Endothelial cell of hepatic sinusoid (primary cell): ENCODE results near the gene USP6.
"Not testable (repeated sequence)": the region's sequence is repeated elsewhere in the genome, so short reads cannot be mapped to it uniquely, and the experiment has no call there.

Experiments
- in situ Hi-C: cut with HindIII; loops from 2 replicates; pipeline ENCODE4 v1.10.0; 2017; ENCODE audit warnings: low sequenced_read_pairs

Gene USP6

DNA sequence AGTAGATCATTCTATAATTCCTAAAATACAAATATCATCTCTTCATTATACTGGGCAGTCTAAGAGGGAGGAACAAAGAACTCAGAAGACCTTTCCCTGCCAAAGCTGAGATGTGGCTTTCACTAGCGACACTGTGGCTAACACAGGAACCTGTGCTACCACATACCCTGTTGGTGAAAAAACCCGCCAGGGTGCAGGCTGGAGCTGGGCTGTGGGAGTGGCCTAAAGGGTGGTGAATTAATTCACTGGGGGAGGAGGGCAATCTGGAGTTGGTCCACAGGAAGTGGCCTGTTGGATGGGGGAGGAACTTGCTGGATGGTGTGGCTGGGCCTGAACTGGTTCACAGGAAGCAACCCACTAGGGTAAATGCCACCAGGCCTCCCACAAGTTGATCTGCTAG, 68.5 kb downstream of the USP6 start:
- in situ Hi-C loops: no loop called here

GRCh38 chr17:5191541-5192417, 75.9 kb downstream of the USP6 start, which contains the start of gene ZNF594:
Gene ZNF594 (minus strand): TSS chr17:5191868. CDS start chr17:5184256, 7,612 bp downstream.
- in situ Hi-C loops: no loop called here

GRCh38 chr17:5194346-5194745, 78.5 kb downstream of the USP6 start:
- in situ Hi-C loops: no loop called here

DNA sequence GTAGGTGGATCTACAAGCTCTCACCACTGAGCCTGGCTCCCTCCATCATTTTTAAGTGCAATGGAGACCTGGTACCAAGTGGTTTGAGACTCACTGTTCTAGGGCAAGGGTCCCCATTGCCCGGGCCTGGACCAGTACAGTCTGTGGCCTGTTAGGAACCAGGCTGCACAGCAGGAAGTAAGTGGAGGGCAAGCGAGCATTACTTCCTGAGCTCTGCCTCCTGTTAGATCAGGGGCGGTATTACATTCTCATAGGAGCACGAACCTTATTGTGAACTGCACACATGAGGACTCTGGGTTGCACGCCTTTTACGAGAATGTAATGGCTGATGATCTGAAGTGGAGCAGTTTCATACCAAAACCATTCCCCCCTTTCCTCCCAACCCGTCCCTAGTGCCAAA, 82.6 kb downstream of the USP6 start:
- in situ Hi-C loops: no loop called here

DNA sequence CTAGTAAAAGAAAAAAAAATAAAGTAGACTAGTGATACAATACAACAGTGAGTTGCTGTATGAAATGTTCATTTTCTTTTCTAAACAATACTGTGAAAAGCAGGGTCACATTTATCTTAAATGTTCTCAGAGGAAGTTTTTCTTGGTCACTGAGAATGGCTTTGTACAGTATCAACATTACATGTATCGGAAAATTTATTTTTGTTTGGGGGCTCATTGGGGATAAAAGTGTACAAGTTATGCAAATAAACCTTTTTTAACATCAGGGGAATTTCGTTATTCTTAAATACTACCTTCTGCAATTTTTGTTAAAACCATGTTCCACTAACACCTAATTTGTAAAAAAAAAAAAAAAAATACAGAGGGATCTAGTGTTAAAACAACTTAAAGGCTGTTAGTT, 84.5 kb downstream of the USP6 start:
- in situ Hi-C loops: no loop called here

DNA sequence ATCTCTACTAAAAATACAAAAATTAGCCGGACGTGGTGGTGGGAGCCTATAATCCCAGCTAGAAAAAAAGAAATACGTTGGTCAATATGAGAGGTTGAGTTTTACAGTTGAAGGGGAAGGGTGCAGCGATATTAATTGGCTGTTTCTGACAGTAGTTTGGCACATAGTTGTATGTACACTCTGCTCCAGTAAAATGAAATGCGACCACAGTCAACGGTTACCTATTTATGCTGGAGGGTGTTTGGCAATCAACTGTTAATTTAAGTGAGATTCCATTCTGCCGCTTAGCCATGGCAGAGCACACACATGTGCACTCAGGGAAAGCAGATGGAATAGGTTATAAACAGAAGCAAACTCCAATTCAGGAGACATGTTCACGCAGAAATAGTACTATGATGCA, 85.2 kb downstream of the USP6 start:
- in situ Hi-C loops: no loop called here

DNA sequence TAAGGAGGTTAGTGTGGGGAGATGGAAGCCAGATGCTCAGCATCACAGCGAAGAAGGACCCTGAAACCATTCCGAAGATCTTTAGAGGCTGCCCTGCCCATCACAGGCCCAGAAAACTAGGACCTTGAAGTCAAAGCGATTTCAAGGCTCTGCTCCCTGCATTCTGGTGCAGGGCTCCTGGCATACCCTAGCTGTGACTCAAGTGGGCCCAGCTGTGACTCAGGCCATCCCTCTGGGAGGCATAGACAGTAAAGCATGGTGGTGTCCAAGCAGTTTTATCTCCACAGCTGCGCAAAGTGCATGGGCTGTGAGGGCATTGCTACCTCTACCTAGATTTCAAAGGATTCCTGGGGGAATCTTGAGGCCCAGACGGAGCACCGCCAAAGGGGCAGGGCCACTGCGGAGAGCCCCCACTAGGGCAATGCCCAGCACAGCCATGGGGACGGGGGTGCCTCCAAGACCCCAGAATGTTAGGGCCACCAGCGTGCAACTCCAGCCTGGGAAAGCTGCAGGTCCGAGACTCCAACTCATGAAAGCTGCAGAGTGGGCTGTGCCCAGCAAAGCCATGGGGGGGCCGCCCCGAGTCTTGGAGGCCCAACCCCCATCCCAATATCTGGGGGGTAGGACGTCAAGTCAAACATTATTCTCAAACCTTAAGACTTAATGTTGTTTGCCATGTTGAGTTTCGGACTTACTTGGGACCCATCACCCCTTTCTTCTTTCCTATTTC, 87.5 kb downstream of the USP6 start:
- in situ Hi-C loops: no loop called here

- in situ Hi-C loops: no loop called here
These were observed 88.1 kb downstream of the USP6 start for GRCh38 chr17:5203908-5204294.

- in situ Hi-C loops: no loop called here
These were observed 93.6 kb downstream of the USP6 start for GRCh38 chr17:5209396-5209795.

DNA sequence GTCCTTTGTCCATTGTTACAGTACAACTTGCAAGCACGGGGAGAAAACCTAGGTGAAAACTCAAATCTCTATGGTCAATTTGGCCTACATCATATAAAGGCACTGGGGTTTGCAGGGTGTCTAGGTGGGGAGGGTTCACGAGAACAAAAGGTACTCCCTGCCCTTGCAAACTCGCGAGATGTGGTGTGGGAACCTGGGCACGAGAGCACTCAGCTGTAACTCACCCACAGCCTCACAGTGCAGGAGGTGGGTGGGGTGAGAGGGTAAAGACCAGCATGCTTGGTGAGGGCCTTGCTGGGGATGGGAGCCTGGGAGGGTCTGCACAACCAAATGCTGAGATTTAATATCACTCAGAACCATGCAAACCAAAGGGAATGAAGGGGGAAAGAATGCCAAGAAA, 94.3 kb downstream of the USP6 start:
- in situ Hi-C loops: no loop called here

- in situ Hi-C loops: no loop called here
These were observed 94.9 kb downstream of the USP6 start for GRCh38 chr17:5210614-5211252.

- in situ Hi-C loops: no loop called here
These were observed 95.6 kb downstream of the USP6 start for GRCh38 chr17:5211458-5211857.

DNA sequence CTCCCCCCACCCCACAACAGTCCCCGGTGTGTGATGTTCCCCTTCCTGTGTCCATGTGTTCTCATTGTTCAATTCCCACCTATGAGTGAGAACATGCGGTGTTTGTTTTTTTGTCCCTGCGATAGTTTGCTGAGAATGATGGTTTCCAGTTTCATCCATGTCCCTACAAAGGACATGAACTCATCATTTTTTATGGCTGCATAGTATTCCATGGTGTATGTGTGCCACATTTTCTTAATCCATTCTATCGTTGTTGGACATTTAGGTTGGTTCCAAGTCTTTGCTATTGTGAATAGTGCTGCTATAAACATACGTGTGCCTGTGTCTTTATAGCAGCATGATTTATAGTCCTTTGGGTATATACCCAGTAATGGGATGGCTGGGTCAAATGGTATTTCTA, 101.7 kb downstream of the USP6 start:
- in situ Hi-C loops: not testable (repeated sequence)

GRCh38 chr17:5219536-5219935, 103.7 kb downstream of the USP6 start:
- in situ Hi-C loops: no loop called here

GRCh38 chr17:5220074-5220473, 104.2 kb downstream of the USP6 start:
- in situ Hi-C loops: no loop called here

GRCh38 chr17:5221912-5222311, 106.1 kb downstream of the USP6 start:
- in situ Hi-C loops: not testable (repeated sequence)
